OCI-LY1 (cell line): ENCODE results near the gene NPB.

Experiments
- H2AFZ ChIP-seq: fragments of 200-600 bp; sonication (generic), shearing (Covaris generic); 2 replicates; pipeline ENCODE4 v1.6.0; 2014; ENCODE audit warnings: antibody characterized with exemption, mild to moderate bottlenecking, low read length
- H3F3A ChIP-seq: fragments of 200-600 bp; sonication (generic), shearing (Covaris generic); 2 replicates; pipeline ENCODE4 v1.6.0; 2014; ENCODE audit warnings: mild to moderate bottlenecking, antibody characterized with exemption, low read length, moderate library complexity; ENCODE audit not compliant: insufficient read depth
- H3K27ac ChIP-seq: fragments of 200-600 bp; sonication (generic); 2 replicates; pipeline ENCODE4 v1.5.1; 2014; ENCODE audit warnings: low read length, mixed run types, mild to moderate bottlenecking, low read depth; ENCODE audit not compliant: poor library complexity, severe bottlenecking
- H3K27me3 ChIP-seq: fragments of 200-600 bp; sonication (generic); 2 replicates; pipeline ENCODE4 v1.6.0; 2014; ENCODE audit warnings: antibody characterized with exemption, mild to moderate bottlenecking, low read length, moderate library complexity; ENCODE audit not compliant: insufficient read depth
- H3K36me3 ChIP-seq: fragments of 200-600 bp; sonication (generic); 2 replicates; pipeline ENCODE4 v1.6.1; 2014; ENCODE audit warnings: mild to moderate bottlenecking, antibody characterized with exemption, low read length, moderate library complexity, mixed read lengths; ENCODE audit not compliant: insufficient read depth
- H3K4me1 ChIP-seq: fragments of 200-600 bp; sonication (generic); 2 replicates; pipeline ENCODE4 v1.5.1; 2014; ENCODE audit warnings: mild to moderate bottlenecking, low read length, moderate library complexity; ENCODE audit not compliant: insufficient read depth, severe bottlenecking
- H3K4me2 ChIP-seq: fragments of 200-600 bp; sonication (generic), shearing (Covaris generic); 2 replicates; pipeline ENCODE4 v1.6.1; 2014; ENCODE audit warnings: low read length
- H3K4me3 ChIP-seq: fragments of 200-600 bp; sonication (generic); 2 replicates; pipeline ENCODE4 v1.5.1; 2014; ENCODE audit warnings: low read length, low read depth, mild to moderate bottlenecking, mixed read lengths; ENCODE audit not compliant: poor library complexity, severe bottlenecking
- H3K79me2 ChIP-seq: fragments of 200-600 bp; shearing (Covaris generic); 2 replicates; pipeline ENCODE4 v1.6.1; 2016; ENCODE audit warnings: mixed run types, low read length, mixed read lengths; ENCODE audit not compliant: insufficient read depth
- H3K9ac ChIP-seq: fragments of 200-600 bp; sonication (generic), shearing (Covaris generic); 2 replicates; pipeline ENCODE4 v1.6.1; 2014; ENCODE audit warnings: mild to moderate bottlenecking, low read length, mixed read lengths
- H3K9me2 ChIP-seq: fragments of 200-600 bp; sonication (generic), shearing (Covaris generic); 2 replicates; pipeline ENCODE4 v1.6.1; 2014; ENCODE audit warnings: low read depth, mild to moderate bottlenecking, low read length, mixed read lengths
- H3K9me3 ChIP-seq: fragments of 200-600 bp; shearing (Covaris generic); 2 replicates; pipeline ENCODE4 v1.6.1; 2014; ENCODE audit warnings: low read length, mixed read lengths
- H4K20me1 ChIP-seq: fragments of 200-600 bp; sonication (generic), shearing (Covaris generic); 2 replicates; pipeline ENCODE4 v1.6.0; 2016; ENCODE audit warnings: mild to moderate bottlenecking, low read length; ENCODE audit not compliant: insufficient read depth
- EZH2 ChIP-seq: fragments of 200-600 bp; sonication (generic), shearing (Covaris generic); IDR thresholded peaks from 2 replicates; pipeline ENCODE4 v1.8.0; 2017; ENCODE audit warnings: borderline replicate concordance, mixed run types, mild to moderate bottlenecking, antibody characterized with exemption, low read length, moderate library complexity, mixed read lengths
- TF ChIP-seq, protein P1 (sequence below): fragments of 200-600 bp; sonication (generic), shearing (Covaris generic); IDR thresholded peaks from 2 replicates; pipeline ENCODE4 v1.5.1; 2017; ENCODE audit warnings: mild to moderate bottlenecking, antibody characterized with exemption, low read length, moderate library complexity, mixed read lengths

The NPB gene

DNA sequence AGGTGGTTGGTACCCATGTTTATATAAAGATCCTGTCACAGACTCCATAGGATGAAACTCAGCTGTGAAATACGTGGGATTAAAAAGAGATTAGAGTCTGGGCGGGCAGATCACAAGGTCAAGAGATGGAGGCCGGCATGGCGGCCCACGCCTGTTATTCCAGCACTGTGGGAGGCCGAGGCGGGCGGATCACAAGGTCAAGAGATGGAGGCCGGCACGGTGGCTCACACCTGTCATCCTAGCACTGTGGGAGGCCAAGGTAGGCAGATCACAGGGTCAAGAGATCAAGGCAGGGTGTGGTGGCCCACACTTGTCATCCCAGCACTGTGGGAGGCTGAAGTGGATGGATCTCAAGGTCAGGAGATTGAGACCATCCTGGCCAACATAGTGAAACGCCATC lies 6.6 kb upstream of the NPB start:
- Histone ChIP-seq H3K4me3 (no peak overlapping the region), H3K27ac (no peak overlapping the region), H3K9ac (no peak overlapping the region), H3K9me3 (no peaks in the 10 kb centered on the region), H3K4me1 (peaks cover 27% of the 10 kb centered on the region), H3K9me2 (no peaks in the 10 kb centered on the region), H3K79me2 (peaks cover 7% of the 10 kb centered on the region), H3K4me2 (no peak overlapping the region), H3F3A (0 out of 2 replicates have a peak, but pooled peaks cover 2% of the 10 kb centered on the region), H3K27me3 (no peaks in the 10 kb centered on the region), H3K36me3 (peaks cover 44% of the 10 kb centered on the region), H4K20me1 (no peaks in the 10 kb centered on the region), H2AFZ (no peak overlapping the region)
- TF ChIP-seq, protein P1, sequence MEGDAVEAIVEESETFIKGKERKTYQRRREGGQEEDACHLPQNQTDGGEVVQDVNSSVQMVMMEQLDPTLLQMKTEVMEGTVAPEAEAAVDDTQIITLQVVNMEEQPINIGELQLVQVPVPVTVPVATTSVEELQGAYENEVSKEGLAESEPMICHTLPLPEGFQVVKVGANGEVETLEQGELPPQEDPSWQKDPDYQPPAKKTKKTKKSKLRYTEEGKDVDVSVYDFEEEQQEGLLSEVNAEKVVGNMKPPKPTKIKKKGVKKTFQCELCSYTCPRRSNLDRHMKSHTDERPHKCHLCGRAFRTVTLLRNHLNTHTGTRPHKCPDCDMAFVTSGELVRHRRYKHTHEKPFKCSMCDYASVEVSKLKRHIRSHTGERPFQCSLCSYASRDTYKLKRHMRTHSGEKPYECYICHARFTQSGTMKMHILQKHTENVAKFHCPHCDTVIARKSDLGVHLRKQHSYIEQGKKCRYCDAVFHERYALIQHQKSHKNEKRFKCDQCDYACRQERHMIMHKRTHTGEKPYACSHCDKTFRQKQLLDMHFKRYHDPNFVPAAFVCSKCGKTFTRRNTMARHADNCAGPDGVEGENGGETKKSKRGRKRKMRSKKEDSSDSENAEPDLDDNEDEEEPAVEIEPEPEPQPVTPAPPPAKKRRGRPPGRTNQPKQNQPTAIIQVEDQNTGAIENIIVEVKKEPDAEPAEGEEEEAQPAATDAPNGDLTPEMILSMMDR, result no peak
- no peak for TF ChIP-seq EZH2

DNA sequence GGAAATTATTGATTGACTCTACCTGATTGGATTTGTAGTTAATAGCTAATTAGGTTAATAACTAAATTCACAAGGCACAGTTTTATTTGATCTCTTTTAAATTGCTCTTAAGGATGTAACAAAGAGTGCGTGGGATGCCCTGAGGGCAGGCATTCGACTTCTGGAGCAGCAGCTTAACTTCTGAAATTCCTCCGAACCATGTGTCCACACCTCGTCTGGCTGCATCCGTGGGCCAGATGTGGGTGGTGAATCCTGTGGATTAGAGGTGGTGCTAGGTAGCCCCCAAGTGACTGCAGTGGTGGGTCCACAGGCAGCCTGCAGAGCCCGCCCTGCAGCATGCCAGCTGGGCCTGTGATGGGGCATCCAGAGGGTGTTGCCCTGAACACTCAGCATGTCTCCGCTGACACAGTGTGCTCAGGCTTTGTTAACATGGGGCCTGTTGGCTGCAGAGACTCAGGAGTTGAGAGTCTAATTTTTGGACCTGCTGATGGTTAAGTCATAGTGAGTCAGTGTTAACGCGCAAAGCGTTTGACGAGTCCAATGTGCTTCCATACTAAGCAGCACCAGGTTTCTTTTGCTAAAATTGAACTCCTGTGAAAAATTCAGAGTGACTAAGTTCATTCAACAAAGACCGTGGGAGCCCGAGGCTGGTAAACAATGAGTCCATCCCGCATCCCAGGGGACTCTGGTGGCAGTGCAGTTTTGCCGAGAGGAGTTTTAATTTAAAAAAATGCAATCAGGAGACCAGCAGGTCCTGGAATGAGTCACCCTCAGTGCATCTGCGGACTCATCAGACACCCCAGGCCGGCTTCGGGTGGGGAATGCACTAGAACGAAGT lies 3.8 kb upstream of the NPB start:
- Histone ChIP-seq H3K36me3 (peaks cover 48% of the 10 kb centered on the region), H3K79me2 (no peaks in the 10 kb centered on the region), H2AFZ (no peak overlapping the region), H3K9me2 (no peaks in the 10 kb centered on the region), H3K4me3 (no peak overlapping the region), H3K9me3 (no peaks in the 10 kb centered on the region), H3F3A (no peaks in the 10 kb centered on the region), H3K9ac (no peak overlapping the region), H3K27me3 (peaks cover 4% of the 10 kb centered on the region; the same call in 1 of the 2 replicates), H3K27ac (no peak overlapping the region), H3K4me1 (peaks cover 21% of the 10 kb centered on the region), H3K4me2 (no peak overlapping the region), H4K20me1 (no peaks in the 10 kb centered on the region)
- TF ChIP-seq EZH2, result no peak
- TF ChIP-seq, protein P1, result no peak

GRCh38 chr17:81898885-81899284 lies 3.2 kb upstream of the NPB start:
- H3K9me3 ChIP-seq, result no peaks in the 10 kb centered on the region
- no peak overlapping the region for H3K4me3 ChIP-seq
- TF ChIP-seq, protein P1, result no peak
- no peak for TF ChIP-seq EZH2
- H3F3A ChIP-seq, result no peaks in the 10 kb centered on the region
- no peak overlapping the region for H2AFZ ChIP-seq
- no peaks in the 10 kb centered on the region for H3K9me2 ChIP-seq
- no peaks in the 10 kb centered on the region for H3K79me2 ChIP-seq
- H4K20me1 ChIP-seq, result no peaks in the 10 kb centered on the region
- no peak overlapping the region for H3K4me2 ChIP-seq
- peaks cover 54% of the 10 kb centered on the region for H3K36me3 ChIP-seq
- H3K9ac ChIP-seq, result no peak overlapping the region
- peaks cover 14% of the 10 kb centered on the region for H3K4me1 ChIP-seq
- no peak overlapping the region for H3K27ac ChIP-seq
- H3K27me3 ChIP-seq, result peaks cover 4% of the 10 kb centered on the region; the same call in 1 of the 2 replicates
